Activated CD4-positive, alpha-beta T cell treated with anti-CD3 and anti-CD28 coated beads for 4 hours (primary cell): ENCODE results near the gene ACSM2A.
"Not testable (repeated sequence)": the region's sequence is repeated elsewhere in the genome, so short reads cannot be mapped to it uniquely, and the experiment has no call there.

Experiments used
- DNase-seq, 2 donors: peaks; one replicate each; pipeline ENCODE4 v3.0.0-alpha.2; 2020

Gene ACSM2A

GRCh38 chr16:20451364-20451763, at the start of gene ACSM2A:
Gene ACSM2A, plus strand, starts transcription at chr16:20451521. Its CDS starts 8,594 bp downstream, at chr16:20460115.
- DNase-seq: not testable (repeated sequence)

DNA sequence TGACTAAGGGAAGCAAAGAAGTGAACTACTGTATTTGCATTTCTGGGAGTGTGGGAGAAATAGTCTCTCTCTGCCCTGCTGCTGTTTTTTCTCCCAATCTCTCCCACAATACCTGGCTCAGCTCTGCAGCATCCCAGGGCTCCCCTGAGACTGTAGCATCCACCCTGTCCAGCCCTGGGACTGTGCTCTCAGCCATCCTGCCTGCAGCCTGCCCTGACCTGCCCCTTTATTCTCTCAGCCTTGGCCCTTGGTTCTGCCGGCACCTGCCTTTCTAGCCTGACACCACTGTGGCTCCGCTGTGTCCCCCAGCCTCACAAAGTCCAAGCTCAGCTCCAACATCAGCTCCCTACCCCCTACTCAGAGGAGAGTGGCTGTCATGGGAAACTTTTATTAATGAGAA, 48.7 kb upstream of the ACSM2A start:
- DNase-seq: no peak

DNA sequence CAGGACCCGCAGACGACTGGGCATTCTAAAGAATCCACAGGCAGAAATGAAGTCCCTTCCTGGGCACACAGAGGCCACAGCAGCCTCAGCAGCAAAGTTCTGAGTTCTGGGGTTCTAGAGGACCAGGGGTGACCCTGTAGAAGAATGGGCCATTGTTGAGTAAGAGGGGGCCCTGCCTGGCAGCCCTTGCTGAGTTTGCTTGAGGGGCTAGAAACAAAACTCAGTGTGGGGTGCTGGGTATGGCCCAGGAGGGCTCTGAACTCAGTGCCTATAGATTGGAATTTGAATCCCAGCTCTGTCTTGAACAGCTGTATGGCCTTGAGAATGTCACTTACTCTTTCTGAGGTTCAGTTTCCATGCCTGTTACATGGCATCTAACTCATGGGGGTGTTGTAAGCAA, 46.7 kb upstream of the ACSM2A start, which contains the start of gene PDILT:
Gene PDILT, minus strand, starts transcription at position 101 of the 400 bp plus-strand sequence. CDS start 5,437 bp downstream, outside the sequence.
- no peak for DNase-seq

DNA sequence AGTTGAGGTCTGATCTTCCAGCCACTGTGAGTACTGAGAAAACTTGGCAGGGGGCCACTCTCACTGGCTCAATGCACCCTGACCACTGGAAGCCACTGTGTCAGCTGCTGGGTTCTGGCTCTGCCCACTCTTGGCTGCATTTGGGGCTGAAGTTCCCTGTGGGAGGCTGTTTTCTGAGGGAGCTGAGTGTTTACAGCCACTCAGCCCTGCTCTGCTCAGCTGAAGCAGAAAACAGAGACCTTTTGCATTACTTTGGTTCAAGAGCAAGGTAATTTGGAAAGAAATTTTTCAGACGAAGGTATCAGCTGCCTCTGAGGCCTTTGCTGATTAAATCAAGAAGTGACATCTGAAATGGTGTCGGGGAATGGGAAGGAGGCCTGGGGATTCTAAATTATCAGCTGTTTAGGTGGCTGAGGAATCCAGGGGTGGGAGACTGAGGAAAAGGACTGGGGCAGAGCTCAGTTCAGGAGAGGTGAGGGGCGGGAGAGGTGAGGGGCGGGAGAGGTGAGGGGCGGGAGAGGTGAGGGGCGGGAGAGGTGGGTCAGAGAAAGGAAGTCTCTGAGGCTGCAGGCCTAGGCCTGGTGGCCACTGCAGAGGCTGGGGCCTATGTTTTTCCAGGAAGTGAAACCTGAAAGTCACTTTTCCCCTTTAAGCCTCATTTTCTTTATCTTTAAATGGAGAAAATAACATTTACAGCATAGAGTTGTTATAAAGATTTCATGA, 41.8 kb upstream of the ACSM2A start, which contains the start of gene ACSM5:
Gene ACSM5, plus strand, starts transcription at position 137 of the 723 bp plus-strand sequence. CDS start 1,951 bp downstream, outside the sequence.
- no peak for DNase-seq

GRCh38 chr16:20410121-20410723, 41.1 kb upstream of the ACSM2A start:
- DNase-seq: no peak

DNA sequence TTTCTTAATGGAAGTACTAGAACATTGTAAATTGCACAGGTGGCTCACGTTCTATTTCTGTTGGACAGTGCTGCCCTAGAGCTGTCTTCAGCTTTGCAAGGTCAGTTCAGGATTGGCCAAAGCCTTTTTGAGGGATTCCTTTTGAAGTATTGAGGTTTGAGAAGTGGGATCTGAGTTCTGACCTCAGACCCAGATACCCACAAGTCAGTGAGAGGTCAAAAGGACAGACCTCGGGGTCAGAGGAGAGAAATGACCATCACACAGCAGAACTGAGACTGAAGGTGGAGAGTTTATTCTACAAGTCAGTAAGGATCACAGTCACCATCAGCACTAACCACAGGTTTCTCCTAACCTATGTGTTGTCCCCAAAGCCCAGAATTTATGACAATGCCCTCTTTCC, 40.3 kb upstream of the ACSM2A start:
- no peak for DNase-seq

DNA sequence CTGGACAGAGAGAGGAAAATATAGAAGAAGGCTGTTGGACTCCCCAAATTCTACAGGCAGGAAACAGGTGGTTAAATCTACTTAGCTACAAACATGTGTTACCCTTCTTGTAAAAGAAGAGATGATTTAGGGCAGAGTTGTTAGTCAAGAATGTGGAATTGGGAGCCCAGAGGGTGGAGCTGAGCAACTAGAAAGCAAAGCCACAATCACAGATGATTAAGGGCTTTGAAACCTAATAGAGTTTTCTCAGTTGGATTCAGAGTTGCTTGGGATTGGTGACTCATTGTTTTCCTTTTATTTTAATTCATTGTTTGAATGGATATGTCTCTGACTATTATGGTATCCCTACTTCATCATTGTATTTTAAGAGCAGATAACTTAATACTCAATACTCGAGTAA, 35.8 kb upstream of the ACSM2A start:
- DNase-seq: no peak

GRCh38 chr16:20419093-20419492, 32.2 kb upstream of the ACSM2A start:
- not testable (repeated sequence) for DNase-seq

DNA sequence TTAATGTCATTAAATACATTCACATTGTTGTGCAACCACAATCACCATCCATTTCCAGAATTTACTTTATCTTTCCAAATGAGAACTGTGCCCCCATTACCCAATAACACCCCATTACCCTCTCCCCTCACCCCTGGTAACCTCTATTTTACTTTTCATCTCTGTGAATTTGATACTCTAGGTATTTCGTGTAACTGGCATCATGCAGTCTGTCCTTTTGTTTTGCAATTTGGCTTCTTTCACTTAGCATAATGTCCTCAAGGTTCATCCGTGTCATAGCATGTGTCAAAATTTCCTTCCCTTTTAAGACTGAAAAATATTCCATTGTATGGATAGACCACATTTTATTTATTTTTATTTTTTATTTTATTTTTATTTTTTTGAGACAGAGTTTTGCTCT, 29.6 kb upstream of the ACSM2A start:
- DNase-seq: not testable (repeated sequence)

DNA sequence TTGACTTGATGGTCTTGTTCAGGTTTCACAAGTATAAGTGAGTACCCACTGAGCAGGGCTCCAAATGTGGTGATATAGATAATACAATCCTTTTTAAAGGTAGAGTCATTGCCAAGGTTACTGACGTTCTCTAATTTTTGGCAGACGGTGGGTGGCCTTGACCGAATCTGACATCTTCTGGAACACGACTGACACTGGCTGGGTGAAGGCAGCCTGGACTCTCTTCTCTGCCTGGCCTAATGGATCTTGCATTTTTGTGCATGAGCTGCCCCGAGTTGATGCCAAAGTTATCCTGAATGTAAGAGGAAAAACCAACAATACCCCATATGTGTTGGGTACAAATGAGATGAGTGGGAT, 27.6 kb upstream of the ACSM2A start:
- DNase-seq: not testable (repeated sequence)

DNA sequence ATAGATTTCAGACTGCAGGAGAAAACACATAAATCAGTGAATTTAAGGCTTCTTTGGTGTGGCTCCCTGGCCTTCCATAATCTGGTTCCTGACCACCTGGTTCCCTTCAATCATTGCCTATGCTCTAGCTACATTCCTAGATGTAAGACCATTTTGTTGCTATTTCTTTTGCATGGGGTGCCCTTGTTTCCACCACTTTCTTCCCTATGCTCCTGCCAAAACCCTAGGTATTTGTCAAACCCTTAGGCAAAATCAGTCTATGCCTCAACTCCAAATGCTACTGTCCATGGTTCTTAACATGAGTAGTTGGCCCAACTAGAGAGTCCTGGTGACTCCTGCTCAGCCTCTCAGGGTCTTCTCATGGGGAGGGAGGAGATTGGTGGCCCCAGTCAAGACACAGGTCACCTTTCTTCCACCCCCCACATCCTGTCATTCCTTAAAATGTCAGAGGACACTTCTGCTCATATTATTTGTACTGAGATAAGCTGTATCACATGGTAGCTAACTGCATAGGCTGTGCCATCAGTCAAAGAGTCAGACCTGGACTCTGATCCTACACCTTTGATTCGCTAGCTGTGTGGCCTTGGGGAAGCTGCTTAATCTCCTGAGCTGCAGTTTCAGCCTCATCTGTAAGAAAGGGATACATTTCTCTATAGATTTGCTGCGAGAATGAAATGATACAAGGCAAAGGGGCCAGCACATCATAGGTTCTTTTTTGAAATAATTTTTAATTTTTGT, 27.0 kb upstream of the ACSM2A start:
- DNase-seq: no peak

GRCh38 chr16:20427401-20427797, 23.9 kb upstream of the ACSM2A start:
- DNase-seq: not testable (repeated sequence)

DNA sequence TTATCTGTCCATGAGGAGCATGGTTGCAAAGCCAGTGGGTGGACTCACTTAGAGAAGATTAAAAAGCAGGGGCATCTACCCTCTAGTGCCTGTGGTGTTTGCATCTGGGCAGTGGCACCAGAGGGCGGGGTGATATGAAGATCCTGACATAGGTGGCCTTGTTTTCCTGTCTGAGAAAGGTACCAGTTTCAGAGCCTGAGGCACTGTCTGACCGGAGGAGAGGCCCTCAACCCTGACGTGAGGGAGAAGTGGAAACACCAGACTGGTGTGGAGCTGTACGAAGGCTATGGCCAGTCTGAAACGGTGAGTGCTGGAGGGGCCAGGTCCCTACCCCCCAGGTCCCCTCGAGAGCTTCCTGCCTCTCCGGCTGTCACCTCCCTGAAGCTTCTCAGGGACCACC, 21.8 kb upstream of the ACSM2A start:
- not testable (repeated sequence) for DNase-seq

DNA sequence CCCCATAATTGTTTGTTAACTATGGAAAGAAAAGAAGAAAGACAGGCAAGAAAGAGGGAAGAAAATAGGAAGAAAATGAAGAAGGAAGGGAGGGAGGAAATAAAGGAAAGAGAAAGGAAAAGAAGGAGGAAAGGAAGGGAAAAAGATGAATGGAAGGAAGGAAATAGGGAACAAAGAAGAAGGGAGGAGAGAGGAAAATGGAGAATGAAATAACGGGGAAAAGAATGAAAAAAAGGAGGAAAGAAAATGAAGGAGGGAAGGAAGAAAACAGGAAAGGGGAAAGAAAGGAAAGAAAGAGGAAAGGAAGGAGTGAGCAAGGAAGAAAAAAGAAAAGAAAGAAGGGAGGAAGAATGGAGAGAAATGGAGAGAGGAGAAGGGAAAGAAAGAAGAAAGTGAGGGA, 20.8 kb upstream of the ACSM2A start:
- DNase-seq: not testable (repeated sequence)

GRCh38 chr16:20430948-20431347, 20.4 kb upstream of the ACSM2A start:
- no peak for DNase-seq

GRCh38 chr16:20438950-20439349, 12.4 kb upstream of the ACSM2A start:
- DNase-seq: not testable (repeated sequence)

GRCh38 chr16:20439820-20440231, 11.5 kb upstream of the ACSM2A start:
- not testable (repeated sequence) for DNase-seq

DNA sequence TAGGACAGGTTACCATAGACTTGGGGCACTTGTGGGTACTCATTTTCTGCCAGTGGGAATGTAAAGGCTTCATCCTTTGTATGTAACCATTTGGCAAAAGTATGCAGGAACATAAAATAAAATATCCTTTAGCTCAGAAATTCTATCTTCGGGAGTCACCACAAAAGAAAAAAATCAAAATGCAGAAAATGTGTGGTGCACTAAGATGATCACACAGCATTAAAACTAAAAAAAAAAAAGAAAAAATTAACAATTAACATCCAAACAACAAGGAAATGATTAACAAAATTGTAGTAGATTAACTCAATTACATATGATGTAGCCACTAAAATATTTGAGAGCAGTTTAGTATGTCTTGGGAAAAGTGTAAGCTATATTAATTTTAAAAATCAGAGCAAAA, 10.6 kb upstream of the ACSM2A start:
- DNase-seq: not testable (repeated sequence)

DNA sequence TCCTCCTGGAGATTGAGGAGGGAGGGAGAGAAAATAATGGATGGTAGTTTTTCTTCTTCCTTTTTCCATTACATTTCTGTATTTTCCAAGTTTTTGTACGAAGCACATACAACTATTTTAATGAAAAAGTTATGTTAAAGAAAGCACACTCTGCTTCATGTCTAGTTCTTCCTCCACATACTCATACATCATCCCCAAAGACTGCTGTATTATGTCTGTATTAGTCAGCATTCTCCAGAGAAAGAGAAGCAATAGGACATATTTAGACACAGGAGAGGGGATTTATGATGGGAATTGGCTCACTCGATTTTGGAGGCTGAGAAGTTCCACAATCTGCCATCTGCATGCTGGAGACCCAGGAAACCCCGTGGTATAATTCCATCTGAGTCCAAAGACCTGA, 10.1 kb upstream of the ACSM2A start:
- no peak for DNase-seq

DNA sequence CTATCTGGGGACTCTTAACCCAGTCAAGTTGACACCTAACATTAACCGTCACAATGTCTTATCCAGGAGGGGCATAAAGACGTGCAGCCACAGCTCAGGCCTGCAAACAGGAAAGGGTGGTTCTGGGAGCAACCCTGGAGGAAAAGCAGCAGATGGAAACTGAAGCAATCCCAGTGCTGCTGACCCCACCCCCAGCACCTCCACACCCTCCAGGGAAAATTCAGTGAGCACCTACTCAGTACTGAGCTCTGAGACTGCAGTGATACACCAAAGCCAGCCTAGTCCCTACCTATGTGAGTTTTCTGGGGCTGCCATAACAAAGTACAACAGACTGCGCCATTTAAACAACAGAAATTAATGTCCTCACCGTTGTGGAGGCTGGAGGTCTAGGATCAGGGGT, 9.5 kb upstream of the ACSM2A start:
- DNase-seq: not testable (repeated sequence)

DNA sequence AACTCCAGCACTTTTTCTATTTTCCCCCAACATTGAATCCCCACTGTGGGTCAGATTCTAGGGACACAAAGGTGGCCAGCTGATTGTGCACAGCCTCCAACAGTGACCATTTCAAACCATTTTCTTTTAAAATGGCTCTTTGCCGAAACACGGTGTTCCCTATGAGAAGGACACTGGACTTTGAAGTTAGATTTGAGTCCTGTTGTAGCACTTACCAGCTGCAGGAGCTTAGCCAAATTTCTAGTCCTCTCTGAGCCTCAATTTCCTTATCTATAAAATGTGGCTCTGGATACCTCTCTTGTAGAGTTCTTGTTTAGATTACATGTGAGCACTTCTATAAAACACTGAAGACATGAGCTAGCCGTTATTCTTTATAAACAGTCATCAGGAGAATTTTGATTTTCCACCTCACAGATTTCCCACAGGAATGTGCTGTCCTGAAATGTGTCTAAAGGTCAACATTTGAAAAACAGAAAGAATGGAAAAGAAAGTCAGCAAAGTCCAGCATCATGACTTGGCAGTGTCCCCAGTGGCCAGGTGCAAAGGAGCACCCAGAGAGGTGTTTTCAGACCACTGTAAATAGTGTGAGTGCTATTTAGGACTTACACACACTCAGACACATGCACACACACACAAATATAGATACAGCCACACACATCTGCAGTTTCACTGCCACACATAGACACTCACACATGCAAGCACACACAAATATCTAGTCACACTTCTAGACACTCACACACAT, 4.5 kb upstream of the ACSM2A start:
- not testable (repeated sequence) for DNase-seq

- DNase-seq: not testable (repeated sequence)
Observed at GRCh38 chr16:20453633-20454032, 2.3 kb downstream of the ACSM2A start.

- DNase-seq: not testable (repeated sequence)
Observed at GRCh38 chr16:20459227-20459626, 7.9 kb downstream of the ACSM2A start.
